GM12864 (cell line): ENCODE data around the gene PTH2.

ENCODE experiments used
- DNase-seq: peaks from one replicate; pipeline ENCODE4 v3.0.0-alpha.2; 2011; ENCODE audit warnings: low read depth
- H3K4me3 ChIP-seq: 2 replicates; pipeline ENCODE4 v1.5.1; 2011; ENCODE audit warnings: mild to moderate bottlenecking, low read depth, low read length, control low read depth
- CTCF ChIP-seq: IDR thresholded peaks from 2 replicates; pipeline ENCODE4 v1.5.1; 2011; ENCODE audit warnings: low read depth, mild to moderate bottlenecking, moderate library complexity, low read length, control low read depth, inconsistent platforms; ENCODE audit errors: missing control alignments

PTH2 gene

GRCh38 chr19:49400029-49400428 lies 23.2 kb downstream of the PTH2 start:
- TF ChIP-seq CTCF: no peak
- no peak for DNase-seq

GRCh38 chr19:49398931-49399330 lies 24.3 kb downstream of the PTH2 start:
- no peak for TF ChIP-seq CTCF
- DNase-seq: no peak
- H3K4me3 ChIP-seq: no peak overlapping the region

More at GRCh38 chr19:49400029-49400428, 23.2 kb downstream of the PTH2 start:
- H3K4me3 ChIP-seq: no peak overlapping the region

GRCh38 chr19:49398001-49398615 lies 25.1 kb downstream of the PTH2 start:
- DNase-seq: no peak
- TF ChIP-seq CTCF: no peak
- no peak overlapping the region for H3K4me3 ChIP-seq

GRCh38 chr19:49396738-49397505 lies 26.3 kb downstream of the PTH2 start:
- no peak for DNase-seq
- H3K4me3 ChIP-seq: no peak overlapping the region
- no peak for TF ChIP-seq CTCF

GRCh38 chr19:49395581-49396407 lies 27.4 kb downstream of the PTH2 start:
- DNase-seq: no peak
- no peak for TF ChIP-seq CTCF
- no peak overlapping the region for H3K4me3 ChIP-seq

- DNase-seq: no peak
- H3K4me3 ChIP-seq: no peak overlapping the region
- TF ChIP-seq CTCF: no peak
These were observed 29.4 kb downstream of the PTH2 start for GRCh38 chr19:49393881-49394280.
